ENCODE measurements around the gene ADGRB2. TPM values are rescaled to one million over a fixed set of nuclear protein-coding genes. Genes with fewer than 3 reads are reported as not detected.

The ADGRB2 gene
- total RNA-seq, 1 donor from 2014 or later = 15.8 TPM

- H3K27ac Mint-ChIP-seq (ENCODE audit: unreplicated experiment) = no peak overlapping the region
- no peak overlapping the region for H3K4me3 Mint-ChIP-seq (ENCODE audit: unreplicated experiment)
- no peaks in the 10 kb centered on the region for H3K36me3 Mint-ChIP-seq (ENCODE audit: unreplicated experiment)
- peaks cover 2% of the 10 kb centered on the region for H3K4me1 Mint-ChIP-seq (ENCODE audit: low read depth, unreplicated experiment)
- H3K27me3 Mint-ChIP-seq (ENCODE audit: unreplicated experiment) = peaks cover 4% of the 10 kb centered on the region
- no peak for TF ChIP-seq CTCF (IDR thresholded peaks at IDR 0.05; ENCODE audit: partially characterized antibody, unreplicated experiment)
- DNase-seq = no peak
- H3K9me3 Mint-ChIP-seq (ENCODE audit: unreplicated experiment) = no peaks in the 10 kb centered on the region
These were observed 43.3 kb upstream of the ADGRB2 start for GRCh38 chr1:31807273-31808048.

DNA sequence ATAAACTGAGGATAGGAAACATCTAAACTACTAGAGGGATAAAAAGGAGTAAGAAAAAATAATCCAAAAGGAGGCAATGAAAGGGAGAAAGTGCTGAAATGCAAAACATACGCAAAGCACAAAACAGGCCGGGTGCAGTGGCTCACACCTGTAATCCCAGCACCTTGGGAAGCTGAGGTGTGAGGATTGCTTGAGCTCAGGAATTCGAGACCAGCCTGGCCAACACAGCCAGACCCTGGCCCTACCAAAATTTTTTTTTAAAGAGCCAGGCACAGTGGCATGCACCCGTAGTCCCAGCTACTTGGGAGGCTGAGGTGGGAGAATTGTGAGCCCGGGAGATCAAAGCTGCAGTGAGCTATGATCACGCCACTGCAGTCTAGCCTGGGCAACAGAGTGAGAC, 41.2 kb upstream of the ADGRB2 start:
- no peak overlapping the region for H3K27ac Mint-ChIP-seq (ENCODE audit: unreplicated experiment)
- H3K4me1 Mint-ChIP-seq (ENCODE audit: low read depth, unreplicated experiment) = no peaks in the 10 kb centered on the region
- H3K4me3 Mint-ChIP-seq (ENCODE audit: unreplicated experiment) = no peak overlapping the region
- DNase-seq = no peak
- H3K27me3 Mint-ChIP-seq (ENCODE audit: unreplicated experiment) = peaks cover 4% of the 10 kb centered on the region
- H3K36me3 Mint-ChIP-seq (ENCODE audit: unreplicated experiment) = no peaks in the 10 kb centered on the region
- TF ChIP-seq CTCF (IDR thresholded peaks at IDR 0.05; ENCODE audit: partially characterized antibody, unreplicated experiment) = no peak
- no peaks in the 10 kb centered on the region for H3K9me3 Mint-ChIP-seq (ENCODE audit: unreplicated experiment)

GRCh38 chr1:31804098-31804497, 40.0 kb upstream of the ADGRB2 start:
- no peaks in the 10 kb centered on the region for H3K4me1 Mint-ChIP-seq (ENCODE audit: low read depth, unreplicated experiment)
- no peak overlapping the region for H3K27ac Mint-ChIP-seq (ENCODE audit: unreplicated experiment)
- H3K36me3 Mint-ChIP-seq (ENCODE audit: unreplicated experiment) = no peaks in the 10 kb centered on the region
- peaks cover 4% of the 10 kb centered on the region for H3K27me3 Mint-ChIP-seq (ENCODE audit: unreplicated experiment)
- H3K4me3 Mint-ChIP-seq (ENCODE audit: unreplicated experiment) = no peak overlapping the region
- H3K9me3 Mint-ChIP-seq (ENCODE audit: unreplicated experiment) = no peaks in the 10 kb centered on the region
- no peak for TF ChIP-seq CTCF (IDR thresholded peaks at IDR 0.05; ENCODE audit: partially characterized antibody, unreplicated experiment)
- no peak for DNase-seq

DNA sequence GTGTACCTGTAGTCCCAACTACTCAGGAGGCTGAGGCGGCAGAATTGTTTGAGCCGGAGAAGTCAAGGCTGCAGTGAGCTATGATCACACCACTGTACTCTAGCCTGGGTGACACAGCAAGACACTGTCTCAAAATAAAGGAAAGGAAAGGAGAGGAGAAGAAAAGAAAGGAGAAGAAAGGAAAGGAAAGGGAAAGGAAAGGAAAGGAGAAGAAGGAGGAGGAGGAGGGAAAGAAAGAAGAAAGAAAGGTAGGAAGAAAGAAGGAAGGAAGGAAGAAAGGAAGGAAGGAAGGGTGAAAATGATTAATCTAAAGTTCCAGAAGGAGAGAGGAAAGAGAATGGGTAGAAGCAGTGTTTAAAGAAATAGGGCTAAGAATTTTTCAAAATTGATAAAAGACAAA, 39.5 kb upstream of the ADGRB2 start:
- TF ChIP-seq CTCF (IDR thresholded peaks at IDR 0.05; ENCODE audit: partially characterized antibody, unreplicated experiment) = no peak
- H3K36me3 Mint-ChIP-seq (ENCODE audit: unreplicated experiment) = no peaks in the 10 kb centered on the region
- no peak overlapping the region for H3K4me3 Mint-ChIP-seq (ENCODE audit: unreplicated experiment)
- no peak overlapping the region for H3K27ac Mint-ChIP-seq (ENCODE audit: unreplicated experiment)
- H3K4me1 Mint-ChIP-seq (ENCODE audit: low read depth, unreplicated experiment) = no peaks in the 10 kb centered on the region
- no peak for DNase-seq
- peaks cover 4% of the 10 kb centered on the region for H3K27me3 Mint-ChIP-seq (ENCODE audit: unreplicated experiment)
- no peaks in the 10 kb centered on the region for H3K9me3 Mint-ChIP-seq (ENCODE audit: unreplicated experiment)

Measured in glutamatergic neuron (in vitro differentiated cells).